RWPE1 (cell line): ENCODE results near the gene IKZF3.

ENCODE experiments used
- CTCF ChIA-PET: fragments of 350-600 bp; sonication (Branson Sonifier 250); formaldehyde crosslinking; extraction: SDS; loops from one replicate; lab custom pipeline; 2021; lab: Yijun Ruan, JAX
- POLR2A ChIA-PET: fragments of 400-600 bp; formaldehyde crosslinking; extraction: SDS; loops from one replicate; lab custom pipeline; 2020; ENCODE audit warnings: antibody characterized with exemption; ENCODE audit not compliant: low non-redundant PET; lab: Yijun Ruan, JAX
- DNase-seq: peaks from one replicate; pipeline ENCODE4 v3.0.0; 2012; ENCODE audit warnings: low spot score
- H3K27ac ChIP-seq: fragments of 450-650 bp; 2 replicates; pipeline ENCODE4 v1.5.1; 2017
- TF ChIP-seq, protein P1 (sequence below): fragments of 450-650 bp; conservative IDR thresholded peaks from 2 replicates; pipeline ENCODE4 v1.5.1; 2017; ENCODE audit warnings: low read depth, mild to moderate bottlenecking

IKZF3 gene

DNA sequence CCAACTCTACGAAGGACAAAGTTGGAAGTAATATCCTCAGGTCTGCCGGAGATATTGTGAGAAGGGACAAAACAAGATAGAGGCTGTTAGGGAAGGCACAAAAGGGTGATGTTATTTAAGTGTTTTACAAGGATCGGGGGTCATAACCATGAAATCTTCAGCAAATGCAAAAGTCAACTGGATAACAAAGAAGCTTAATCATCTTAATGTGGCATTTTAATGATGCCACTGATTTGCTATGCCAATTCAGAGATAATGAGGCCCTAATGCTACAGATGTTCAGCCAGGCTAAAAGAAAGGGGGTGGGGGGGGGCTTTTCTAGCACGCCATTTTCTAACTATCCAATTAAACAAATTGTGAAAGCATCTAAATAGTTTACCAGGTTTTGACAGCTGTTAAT lies 63.1 kb downstream of the IKZF3 start:
- DNase-seq = no peak
- POLR2A ChIA-PET = no interaction called here
- CTCF ChIA-PET = no interaction called here
- TF ChIP-seq, protein P1, sequence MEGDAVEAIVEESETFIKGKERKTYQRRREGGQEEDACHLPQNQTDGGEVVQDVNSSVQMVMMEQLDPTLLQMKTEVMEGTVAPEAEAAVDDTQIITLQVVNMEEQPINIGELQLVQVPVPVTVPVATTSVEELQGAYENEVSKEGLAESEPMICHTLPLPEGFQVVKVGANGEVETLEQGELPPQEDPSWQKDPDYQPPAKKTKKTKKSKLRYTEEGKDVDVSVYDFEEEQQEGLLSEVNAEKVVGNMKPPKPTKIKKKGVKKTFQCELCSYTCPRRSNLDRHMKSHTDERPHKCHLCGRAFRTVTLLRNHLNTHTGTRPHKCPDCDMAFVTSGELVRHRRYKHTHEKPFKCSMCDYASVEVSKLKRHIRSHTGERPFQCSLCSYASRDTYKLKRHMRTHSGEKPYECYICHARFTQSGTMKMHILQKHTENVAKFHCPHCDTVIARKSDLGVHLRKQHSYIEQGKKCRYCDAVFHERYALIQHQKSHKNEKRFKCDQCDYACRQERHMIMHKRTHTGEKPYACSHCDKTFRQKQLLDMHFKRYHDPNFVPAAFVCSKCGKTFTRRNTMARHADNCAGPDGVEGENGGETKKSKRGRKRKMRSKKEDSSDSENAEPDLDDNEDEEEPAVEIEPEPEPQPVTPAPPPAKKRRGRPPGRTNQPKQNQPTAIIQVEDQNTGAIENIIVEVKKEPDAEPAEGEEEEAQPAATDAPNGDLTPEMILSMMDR = no peak
- H3K27ac ChIP-seq = no peak overlapping the region

DNA sequence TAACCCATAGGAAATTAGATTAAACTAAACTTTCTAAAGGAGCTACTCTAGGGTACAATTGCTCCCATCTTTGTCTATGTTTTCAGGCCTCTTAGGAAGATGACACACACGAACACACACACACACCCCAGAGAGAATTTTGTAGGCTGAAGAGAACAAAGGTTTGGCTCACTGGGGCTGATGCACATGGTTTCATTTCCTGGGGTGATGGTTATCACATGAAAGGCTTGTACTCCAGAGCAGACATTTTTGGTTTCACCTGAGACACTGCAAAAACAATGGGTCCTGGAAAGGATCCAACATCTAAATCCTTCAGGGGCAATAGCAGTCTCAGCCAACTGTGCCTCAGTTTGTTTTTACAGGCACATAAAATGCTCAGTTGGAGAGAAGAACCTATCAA lies 63.6 kb downstream of the IKZF3 start:
- ChIA-PET CTCF (interaction anchor here (0.7 kb wide), 1 partner anchor 166 kb away, joined by 3 read pairs; no protein-coding TSS in a partner anchor), POLR2A (no interaction called here)
- DNase-seq = no peak
- no peak overlapping the region for H3K27ac ChIP-seq
- TF ChIP-seq, protein P1 = no peak

DNA sequence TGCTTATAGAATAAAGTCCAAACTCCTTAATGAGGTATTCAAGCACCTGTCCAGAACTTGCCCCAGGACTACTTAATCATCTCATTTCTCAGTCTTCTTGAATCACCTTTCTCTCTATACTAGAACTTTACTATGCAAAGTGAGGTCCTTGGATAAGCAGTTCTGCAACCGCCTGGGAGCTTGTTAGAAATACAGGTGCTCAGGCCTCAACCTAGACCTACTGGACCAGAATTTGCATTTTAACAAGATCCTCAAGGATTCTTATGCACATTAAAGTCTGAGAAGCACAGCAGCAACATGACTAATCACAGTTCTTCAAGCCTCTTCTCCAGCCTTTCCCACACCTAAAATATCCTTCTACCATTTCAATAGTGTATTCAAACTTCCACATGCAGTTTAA lies 64.7 kb downstream of the IKZF3 start:
- CTCF ChIA-PET = no interaction called here

DNA sequence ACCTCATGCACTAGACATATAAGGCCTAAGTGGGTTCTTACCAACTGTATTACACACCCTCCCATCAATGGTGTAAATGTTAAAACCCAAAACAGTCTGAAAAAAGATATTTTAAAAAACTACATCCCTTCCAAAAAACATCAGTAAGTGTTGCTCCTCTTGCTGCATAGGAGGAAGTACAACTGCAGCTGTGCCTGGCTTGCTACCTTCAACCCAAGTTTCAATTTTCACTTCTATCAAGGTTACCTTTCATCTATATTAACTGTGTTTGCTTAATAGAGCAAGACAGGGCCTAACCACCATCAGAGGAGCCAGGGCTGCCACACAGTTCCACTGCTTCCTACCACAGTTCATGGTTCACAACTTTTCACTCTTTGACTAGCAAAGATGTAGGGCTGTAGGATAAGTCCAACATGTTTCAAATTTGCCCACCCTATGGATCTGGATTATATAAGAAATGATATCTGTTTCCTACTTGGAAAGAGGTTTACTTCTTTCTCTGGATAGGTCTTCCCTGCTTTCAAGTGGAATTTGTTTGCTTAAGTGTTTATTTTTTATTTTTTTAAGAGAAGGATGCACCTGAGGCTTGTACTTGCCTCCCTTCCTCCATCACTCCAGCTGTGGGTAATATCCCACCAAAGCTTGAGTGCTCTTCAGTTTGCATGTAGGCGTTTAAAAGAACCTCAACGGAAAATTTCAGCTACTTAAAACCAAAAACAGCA lies 69.7 kb downstream of the IKZF3 start:
- ChIA-PET POLR2A (no interaction called here), CTCF (interaction anchor here (0.6 to 0.8 kb wide), 3 partner anchors 11 to 212 kb away, joined by 3 to 4 read pairs (median 3); no protein-coding TSS in a partner anchor)
- TF ChIP-seq, protein P1 = no peak
- H3K27ac ChIP-seq = no peak overlapping the region
- DNase-seq = no peak

More for the DNA sequence above, 64.7 kb downstream of the IKZF3 start:
- no peak for DNase-seq
- POLR2A ChIA-PET = no interaction called here
- no peak overlapping the region for H3K27ac ChIP-seq
- TF ChIP-seq, protein P1 = no peak

DNA sequence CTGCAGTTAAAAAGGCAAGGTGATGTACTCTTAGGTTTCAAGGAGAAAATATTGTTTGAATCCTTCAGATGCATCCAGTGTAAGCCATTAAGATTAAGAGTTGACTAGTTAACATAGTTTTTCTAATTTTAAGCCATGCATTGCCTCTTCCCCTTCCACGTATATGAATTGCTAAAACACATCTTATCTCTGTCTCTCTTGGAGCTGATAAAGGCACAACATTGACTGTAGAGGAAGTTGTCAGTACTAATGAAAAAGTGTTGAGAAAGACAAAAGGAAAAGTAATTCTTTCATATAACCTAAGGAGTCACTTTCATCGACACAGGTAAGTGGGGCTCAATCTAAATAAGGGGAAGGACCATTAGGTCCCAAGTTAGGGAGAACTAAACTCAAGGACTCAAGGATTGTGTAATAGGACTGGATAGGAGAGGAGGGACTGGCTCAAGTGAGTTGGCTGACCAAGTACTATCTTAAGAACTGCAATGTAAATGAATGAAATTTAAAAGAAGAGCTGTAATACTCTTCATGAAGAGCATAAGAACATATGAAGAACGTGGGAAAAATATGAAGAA lies 70.7 kb downstream of the IKZF3 start:
- no peak overlapping the region for H3K27ac ChIP-seq
- CTCF ChIA-PET = no interaction called here
- POLR2A ChIA-PET = no interaction called here
- DNase-seq = no peak
- TF ChIP-seq, protein P1 = no peak

DNA sequence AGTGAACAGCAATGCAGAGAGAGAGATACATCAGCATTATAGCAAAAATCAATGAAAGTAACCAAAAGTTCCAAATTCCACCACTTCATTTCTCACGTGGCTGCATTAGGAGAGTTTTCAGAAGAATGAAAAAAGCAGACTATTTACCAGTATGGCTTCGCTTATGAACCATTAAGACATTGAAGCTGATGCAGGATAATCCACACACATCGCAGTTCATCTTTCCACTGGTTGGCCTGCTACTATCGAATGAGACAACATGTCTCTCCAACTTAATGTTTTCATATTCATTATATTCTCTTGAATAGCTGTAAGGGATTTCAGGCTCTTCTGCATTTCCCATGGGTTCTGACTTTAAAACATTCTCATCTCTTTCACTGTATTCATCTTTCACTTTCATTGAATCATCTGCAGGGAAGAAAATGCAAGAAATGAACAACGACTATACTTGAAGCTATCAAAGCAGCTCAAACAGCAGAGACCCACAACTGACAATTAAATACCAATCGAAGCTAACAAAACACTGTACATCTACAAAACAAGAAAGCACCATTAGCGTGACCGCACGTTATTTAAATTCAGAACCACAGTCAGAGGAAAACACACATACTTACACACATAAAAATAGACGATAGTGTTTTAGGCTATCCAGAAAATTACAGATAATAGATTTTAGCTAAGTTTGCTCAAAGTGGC lies 71.4 kb downstream of the IKZF3 start:
- no peak for DNase-seq
- CTCF ChIA-PET = interaction anchor here (0.6 kb wide), 1 partner anchor 33 kb away, joined by 3 read pairs; no protein-coding TSS in a partner anchor

More for the DNA sequence above, 71.4 kb downstream of the IKZF3 start:
- POLR2A ChIA-PET = no interaction called here
- TF ChIP-seq, protein P1 = no peak
- H3K27ac ChIP-seq = no peak overlapping the region
